Activated CD8-positive, alpha-beta memory T cell treated with anti-CD3 and anti-CD28 coated beads, Interleukin-2, amount 50 U/mL, for 1 hour (primary cell): ENCODE measurements around the gene PROC.

Experiments used
- DNase-seq: peaks from one replicate; pipeline ENCODE4 v3.0.0-alpha.2; 2020; ENCODE audit errors: extremely low read depth

Gene PROC

DNA sequence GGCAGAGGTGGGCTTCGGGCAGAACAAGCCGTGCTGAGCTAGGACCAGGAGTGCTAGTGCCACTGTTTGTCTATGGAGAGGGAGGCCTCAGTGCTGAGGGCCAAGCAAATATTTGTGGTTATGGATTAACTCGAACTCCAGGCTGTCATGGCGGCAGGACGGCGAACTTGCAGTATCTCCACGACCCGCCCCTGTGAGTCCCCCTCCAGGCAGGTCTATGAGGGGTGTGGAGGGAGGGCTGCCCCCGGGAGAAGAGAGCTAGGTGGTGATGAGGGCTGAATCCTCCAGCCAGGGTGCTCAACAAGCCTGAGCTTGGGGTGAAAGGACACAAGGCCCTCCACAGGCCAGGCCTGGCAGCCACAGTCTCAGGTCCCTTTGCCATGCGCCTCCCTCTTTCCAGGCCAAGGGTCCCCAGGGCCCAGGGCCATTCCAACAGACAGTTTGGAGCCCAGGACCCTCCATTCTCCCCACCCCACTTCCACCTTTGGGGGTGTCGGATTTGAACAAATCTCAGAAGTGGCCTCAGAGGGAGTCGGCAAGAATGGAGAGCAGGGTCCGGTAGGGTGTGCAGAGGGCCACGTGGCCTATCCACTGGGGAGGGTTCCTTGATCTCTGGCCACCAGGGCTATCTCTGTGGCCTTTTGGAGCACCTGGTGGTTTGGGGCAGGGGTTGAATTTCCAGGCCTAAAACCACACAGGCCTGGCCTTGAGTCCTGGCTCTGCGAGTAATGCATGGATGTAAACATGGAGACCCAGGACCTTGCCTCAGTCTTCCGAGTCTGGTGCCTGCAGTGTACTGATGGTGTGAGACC lies at the start of gene PROC:
PROC (plus strand) TSS at position 128 of the 812 bp plus-strand sequence. CDS start 1,516 bp downstream, outside the sequence.
- DNase-seq: no peak

DNA sequence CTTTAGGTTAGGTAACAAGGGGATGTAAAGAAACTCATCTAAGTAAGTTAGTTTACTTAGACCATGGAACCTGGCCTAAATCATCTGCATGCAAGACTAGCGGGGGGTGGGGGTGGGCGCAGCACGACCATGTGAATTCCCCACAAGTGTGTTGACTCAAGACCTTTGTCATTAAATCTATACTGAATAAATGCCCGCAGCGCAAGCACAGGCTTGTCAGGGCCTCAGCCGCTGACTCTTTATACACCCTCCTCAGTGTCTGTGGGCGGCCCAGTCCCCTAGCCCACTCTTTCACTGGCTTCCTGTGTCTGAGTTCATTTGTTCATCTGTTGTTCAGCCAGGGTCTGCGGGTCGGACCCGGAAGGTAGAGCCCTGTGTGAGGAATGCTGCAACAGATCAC lies 48.2 kb upstream of the PROC start:
- DNase-seq: no peak

DNA sequence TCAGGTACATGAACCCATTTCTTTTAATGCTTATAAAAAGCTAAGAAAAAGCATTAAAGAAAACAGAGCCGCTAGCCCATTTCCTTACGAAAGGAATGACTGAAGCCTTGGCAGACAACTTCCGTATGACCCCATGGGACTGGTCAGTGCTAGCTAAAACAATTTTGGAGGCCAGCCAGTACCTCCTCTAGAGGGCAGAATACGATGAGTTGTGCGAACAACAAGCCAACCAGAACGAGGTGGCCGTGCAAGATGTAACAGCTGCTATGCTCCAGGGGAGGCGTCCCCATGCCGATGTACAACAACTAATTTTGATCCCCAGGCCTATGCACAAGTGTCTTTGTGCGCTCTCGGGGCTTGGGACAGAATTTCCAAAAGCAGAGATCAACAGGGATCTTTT lies 47.2 kb upstream of the PROC start:
- DNase-seq: no peak

DNA sequence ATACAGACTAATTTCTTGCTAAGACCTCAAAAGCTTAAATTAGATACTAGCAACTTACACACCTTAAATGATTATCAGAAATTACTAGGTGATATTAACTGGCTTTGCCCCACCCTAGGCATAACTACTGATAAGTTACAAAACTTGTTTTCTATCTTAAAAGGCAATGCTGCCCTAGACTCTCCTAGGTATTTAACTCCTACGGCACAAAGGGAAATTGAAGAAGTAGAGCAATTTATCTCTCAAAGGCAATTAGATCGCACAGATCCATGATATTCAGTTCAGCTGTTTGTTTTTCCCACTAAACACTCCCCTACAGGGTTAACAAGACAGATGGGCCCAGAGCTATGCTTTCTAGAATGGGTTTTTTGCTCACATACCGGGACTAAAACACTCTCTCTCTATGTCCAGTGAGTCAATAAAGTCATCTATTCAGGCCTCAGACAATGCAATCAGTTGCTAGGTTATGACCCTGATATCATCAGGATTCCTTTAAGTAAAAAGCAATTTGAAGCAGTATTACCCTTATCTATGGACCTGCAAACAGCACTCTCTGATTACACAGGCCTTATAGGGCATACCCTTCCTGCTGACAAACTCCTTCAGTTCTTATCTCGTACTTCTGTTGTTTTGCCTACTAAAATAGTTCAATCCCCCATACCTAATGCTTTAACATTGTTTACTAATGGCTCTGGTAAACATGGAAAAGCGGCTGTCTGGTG lies 44.7 kb upstream of the PROC start:
- DNase-seq: no peak

DNA sequence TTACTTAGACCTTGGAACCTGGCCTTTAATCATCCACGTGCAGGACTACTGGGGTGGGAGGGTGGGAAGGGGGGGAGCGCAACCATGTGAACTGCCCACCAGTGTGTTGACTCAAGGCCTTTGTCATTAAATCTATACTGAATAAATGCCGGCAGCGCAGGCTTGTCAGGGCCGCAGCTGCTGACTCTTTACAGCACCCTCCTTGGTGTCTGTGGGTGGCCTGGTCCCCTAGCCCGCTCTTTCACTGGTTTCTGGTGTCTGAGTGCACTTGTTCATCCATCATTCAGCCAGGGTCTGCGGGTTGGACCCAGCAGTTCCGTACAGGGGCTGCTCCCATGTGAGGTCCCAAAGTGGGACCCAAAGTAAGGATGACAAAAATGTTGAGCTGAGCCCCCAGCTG lies 42.0 kb upstream of the PROC start:
- no peak for DNase-seq

DNA sequence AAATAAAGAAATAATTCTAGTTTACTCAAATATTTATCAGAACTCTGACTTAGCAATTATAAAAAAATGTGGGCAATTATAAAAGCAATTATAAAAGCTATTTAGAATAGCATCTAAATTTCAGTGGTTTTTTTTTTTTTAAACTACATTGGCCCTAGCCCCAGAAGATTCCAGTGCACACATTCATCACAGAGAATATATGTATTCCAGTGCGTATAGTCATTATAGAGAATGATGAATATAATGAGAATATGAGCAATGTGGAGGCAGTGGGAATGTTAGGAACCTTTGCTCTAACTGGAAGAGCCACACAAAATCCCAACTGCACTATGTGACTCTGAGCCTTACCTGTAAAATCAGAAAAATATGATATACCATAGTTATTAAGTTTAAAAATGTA lies 41.0 kb upstream of the PROC start:
- DNase-seq: no peak

DNA sequence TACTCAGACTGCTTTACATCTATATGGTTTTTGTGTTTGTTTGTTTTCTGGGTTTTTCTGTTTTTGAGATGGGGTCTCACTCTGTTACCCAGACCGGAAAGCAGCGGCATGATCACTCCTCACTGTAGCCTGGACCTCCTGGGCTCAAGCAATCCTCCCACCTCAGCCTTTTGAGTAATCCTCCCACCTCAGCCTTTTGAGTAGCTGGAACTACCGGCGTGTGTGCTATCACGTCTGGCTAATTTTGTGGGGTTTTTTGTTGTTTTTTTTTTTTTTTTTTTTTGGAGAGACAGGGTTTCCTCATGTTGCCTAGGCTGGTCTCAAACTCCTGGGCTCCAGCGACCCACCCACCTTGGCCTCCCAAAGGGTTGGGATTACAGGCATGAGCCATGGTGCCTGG lies 39.5 kb upstream of the PROC start:
- no peak for DNase-seq

DNA sequence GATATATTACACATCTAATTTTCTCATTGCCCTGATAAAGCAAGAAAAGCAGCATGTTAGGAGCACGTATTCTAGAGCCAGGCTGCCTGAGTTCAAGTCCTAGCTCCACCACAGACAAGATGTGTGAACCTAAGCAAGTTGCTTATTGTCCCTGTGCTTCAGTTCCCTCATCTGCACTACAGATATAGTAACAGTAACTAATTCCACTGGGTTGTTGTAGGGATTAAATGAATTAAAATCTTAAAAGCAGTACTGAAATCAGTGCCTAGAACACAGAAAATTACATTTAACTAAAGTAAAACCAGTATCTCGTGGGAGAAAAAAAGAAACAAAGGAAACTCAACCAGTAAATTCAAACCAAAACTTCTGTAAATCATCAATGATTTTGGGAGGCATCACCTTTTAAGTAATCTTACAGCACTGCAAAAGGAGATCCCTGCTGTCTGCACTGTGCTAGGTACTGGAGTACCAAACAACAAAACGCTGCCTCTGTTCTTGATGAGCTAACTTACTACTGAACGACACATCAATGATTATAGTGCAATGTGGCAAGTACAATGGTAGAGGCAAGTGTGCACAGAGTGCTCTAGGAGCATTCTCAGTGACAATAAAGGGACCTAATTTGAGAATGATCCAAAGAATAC lies 38.4 kb upstream of the PROC start:
- DNase-seq: no peak

DNA sequence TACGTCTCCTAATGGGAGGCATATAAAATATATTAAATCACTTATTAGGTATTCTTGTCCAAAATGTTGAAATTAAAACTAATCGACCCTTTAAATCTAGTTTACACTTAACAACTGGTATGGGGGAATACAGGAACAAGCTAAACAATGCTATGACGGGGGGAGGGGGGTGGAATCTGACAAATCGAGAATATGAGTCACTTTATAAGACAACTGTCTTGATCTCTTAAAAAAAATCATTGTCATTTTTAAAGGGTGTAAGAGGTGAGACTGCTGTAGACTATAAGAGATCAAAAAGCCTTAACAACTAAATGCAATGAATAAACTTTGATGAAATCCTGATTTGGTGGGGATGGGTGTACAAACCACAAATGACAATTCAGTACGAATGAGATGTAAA lies 36.5 kb upstream of the PROC start:
- DNase-seq: no peak

DNA sequence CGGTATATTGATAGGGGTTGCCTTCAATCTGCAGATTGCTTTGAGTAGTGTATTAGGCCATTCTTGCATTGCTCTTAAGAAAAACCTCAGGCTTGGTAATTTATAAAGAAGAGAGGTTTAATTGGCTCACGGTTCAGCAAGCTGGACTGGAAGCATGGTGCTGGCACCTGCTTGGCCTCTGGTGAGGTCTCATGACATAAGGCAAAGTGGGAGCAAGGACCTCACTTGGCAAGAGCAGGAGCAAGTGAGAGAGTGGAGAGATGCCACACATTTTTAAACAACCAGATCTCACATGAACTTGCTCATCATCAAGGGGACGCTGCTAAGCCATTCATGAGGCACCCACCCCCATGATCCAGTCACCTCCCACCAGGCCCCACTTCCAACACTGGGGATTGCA lies 35.4 kb upstream of the PROC start:
- DNase-seq: no peak

DNA sequence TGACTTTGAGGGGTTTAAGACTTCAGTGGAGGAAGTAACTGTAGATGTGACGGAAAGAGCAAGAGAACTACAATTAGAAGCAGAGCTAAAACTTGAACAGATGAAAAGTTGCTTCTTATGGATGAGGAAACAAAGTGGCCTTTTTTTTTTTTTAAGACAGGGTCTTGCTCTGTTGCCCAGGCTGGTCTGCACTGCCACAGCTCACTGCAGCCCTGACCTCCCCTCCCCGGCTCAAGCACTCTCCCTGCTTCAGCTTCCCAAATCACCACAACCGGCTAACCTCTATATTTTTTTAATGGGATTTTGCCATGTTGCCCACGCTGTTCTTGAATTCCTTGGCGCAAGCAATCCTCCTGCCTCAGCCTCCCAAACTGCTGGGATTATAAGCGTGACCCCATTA lies 33.7 kb upstream of the PROC start:
- DNase-seq: no peak

DNA sequence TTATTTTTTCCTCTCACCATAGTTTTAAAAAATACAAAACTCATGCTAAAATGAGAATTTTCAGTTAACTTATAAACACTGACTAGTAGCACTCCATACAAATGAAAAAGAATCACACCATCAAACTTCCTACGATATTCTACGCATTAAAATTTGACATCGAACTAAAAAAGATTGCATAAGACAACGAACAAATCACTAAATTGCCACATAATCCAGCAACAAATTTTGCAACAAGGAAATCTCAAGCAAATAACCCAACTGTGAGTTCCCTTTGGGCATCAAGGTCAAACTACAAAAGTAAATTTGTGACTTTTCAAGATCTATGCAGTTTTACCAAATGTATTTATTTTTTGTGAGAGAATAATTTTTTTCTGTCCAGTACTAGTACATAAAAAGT lies 32.0 kb upstream of the PROC start:
- no peak for DNase-seq

DNA sequence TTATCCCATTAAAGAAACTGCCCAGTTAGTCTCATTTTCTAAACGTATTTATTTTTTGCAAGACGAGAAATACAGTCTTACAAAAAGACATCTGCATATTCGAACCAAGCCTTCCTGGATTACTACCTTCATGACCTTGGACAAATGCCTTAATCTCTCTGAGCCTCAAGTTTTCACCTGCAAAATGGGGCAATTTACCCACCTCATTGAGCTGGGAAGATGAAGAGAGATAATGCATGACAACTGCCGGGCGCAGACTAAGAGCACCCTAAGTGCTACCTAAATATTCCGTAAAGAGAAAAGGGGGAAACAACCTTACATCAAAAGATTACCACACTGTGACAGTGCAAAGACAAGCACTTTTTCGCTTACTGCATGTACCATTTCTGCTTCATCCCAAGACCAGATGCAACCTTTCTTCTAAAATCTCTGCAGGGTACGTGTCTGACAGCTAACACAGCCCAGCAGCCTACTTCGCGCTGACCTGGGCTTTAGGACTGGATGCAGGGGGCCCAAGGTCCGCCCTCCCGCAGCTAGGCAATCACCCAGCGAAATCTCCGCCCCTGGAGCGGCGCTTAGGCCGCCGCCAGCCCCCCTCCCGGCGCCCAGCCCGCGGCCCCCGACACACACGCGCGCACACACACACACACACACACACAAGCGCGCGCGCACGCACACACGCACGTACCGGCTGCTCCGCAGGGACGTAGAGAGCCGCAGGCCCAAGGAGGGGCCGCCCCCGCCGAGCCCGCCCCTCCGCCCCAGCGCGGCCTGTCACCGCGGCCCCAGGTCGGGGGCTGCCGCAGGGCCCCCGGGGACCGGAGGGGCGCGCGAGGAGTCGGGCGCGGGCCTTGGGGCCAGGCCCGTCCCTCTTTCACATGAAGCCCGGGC lies 31.2 kb upstream of the PROC start:
- DNase-seq: peak; percentile 57

DNA sequence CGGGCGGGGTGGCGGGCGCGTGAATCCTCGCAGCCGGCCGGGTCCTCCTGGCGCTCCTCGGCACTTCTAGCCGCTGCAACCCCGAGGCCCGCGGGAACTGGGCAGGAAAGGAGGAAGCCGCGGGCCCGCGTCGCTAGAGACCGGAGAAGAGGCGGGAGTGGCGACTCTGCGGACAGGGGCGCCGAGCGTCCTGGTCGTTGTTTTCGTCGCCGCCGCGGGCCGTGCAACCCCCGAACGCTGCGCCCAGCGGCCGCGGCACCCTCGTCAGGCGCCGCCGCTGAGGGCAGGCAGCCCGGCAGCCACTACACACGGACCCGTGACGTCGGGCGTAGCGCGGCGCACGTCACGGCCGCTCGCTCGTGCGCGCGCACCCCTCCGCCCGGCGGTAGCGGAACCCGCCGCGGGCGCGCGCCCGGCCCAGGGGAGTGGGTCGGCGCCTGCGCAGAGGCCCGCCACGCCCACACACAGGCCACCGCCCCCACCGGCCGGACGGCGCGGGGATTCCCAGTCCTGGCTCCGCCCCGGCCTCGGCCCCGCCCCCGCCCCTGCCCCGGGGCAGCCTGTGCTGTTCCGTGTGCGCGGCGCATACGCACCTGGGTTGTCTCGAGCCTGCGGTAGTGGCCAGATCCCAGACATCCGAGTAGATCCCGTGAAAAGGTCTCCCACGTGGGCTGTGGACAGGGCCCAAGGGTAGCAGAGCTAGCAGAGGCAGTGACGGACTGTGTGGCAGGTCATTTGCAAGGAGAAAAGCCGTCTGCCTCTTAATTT lies 30.4 kb upstream of the PROC start, which contains the start of gene MAP3K2:
MAP3K2 (minus strand) TSS at position 321 of the 768 bp plus-strand sequence. CDS start 44,846 bp downstream, outside the sequence.
- DNase-seq: peak; percentile 74

DNA sequence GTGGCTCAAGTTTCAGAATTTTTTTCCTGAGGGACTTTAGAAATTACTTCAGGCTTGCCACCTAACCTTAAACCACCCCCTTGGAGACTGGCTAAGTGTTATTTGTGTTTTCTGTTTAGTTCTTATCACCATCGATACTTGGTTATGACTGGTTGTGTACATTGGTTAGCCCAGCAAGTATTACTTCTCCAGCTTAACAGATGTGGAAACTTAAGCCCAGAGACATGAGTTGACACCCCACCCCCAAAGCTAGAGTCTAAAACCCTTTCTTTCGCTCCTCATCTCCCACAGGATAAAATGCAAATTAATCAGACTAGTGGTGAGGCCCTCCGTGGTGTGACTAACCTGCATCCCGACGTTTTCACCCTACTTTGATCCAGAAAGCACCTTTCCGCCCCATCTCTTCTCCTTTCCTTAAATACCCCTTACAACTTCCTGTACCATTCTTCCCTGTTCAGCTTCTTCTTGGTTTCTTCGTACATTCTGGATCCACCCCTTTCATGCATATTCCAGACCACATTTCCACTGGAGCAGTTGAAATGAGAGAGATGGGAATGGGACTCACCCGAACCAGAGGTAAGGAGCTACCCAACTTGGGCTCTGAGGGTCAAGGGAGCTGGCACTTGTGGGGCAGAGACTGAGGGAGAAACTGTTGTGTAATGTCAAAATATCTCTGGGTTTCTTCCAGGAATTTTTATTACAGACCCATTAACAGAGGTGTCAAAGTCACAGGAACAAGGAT lies 29.6 kb upstream of the PROC start:
- DNase-seq: no peak

DNA sequence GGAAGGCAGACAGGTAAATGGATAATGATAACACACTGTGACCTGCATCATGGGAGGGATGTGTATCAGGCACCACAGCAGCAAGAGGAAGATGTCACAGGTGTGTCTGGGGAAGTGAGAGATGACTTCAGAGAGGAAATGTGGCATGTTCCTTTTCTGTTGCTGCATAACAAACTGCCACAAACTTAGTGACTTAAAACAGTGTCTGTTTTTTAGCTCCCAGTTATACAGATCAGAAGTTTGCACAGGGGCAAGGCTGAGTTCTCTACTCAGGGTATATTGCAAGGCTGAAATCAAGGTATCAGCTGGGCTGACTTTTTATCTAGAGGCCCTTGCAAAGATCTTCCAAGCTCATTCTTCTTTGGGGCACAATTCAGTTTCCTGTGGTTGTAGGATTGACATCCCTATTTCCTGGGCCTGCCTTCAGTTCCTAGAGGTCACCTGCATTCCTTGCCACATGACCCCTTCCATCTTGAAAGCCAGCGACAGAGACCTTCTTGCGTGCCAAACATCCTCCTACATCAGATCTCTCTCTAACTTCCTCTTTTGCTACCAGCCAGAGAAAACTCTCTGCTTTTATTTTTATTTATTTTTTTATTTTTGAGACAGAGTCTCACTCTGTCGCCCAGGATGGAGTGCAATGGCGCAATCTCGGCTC lies 28.3 kb upstream of the PROC start:
- no peak for DNase-seq

DNA sequence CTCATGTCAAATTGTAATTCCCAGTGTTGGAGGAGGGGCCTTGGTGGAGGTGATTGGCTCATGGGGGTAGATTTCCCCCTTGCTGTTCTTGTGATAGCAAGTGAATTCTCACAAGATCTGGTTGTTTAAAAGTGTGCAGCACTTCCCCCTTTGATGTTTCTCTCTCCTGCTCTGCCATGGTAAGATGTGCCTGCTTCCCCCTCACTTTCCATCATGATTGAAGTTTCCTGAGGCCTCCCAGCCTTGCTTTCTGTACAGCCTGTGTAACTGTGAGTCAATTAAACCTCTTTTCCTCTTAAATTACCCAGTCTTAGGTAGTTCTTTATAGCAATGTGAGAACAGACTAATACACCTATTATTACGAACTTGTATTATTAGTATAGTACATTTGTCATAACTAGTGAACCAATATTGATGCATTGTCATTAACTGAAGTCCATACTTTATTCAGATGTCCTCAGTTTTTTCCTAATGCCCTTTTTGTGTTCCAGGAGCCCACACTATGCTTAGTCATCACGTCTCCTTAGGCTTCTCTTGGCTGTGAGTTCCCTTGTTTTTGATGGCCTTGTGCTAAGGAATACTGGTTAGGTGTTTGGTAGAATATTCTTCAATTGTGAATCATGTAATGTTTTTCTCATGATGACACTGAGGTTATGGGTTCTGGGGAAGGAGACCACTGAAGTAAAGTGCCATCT lies 25.9 kb upstream of the PROC start:
- no peak for DNase-seq

DNA sequence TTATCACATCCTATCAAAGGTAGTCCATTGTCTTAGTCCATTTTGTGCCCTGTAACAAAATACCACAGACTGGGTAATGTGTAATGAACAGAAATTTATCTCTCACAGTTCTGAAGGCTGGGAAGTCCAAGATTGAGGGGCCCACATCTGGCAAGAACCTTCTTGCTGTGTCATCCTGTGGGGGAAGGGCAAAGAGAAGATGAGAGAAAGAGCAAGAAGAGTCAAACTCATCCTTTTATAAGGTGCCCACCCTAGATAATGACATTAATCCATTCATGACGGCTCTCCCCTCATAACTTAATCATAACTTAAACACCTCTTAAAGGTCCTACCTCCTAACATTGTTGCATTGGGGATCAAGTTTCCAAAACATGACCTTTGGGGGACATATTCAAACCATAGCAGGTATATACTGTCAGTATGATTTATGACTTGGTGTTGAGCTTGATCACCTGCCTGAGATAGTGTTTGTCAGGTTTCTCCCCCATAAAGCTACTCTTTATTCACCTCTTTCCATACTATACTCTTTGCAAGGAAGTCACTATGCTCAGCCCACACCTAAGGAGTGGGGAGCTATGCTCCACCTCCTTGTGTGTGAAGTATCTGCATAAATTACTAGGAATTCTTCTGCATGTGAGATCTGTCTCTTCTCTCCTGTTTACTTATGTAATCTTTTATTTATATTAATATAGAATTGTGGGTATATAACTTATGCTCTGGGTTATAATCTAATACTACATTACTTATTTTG lies 25.2 kb upstream of the PROC start:
- DNase-seq: no peak
